Measurements from ENCODE around the gene PLSCR4.

The PLSCR4 gene

GRCh38 chr3:146160321-146160963 is 90.5 kb downstream of the PLSCR4 start:
- DNase-seq = no peak

- no peak for DNase-seq
Observed at GRCh38 chr3:146159616-146160320, 91.1 kb downstream of the PLSCR4 start.

- no peak for DNase-seq
Observed at GRCh38 chr3:146159037-146159436, 91.9 kb downstream of the PLSCR4 start.

- no peak for DNase-seq
Observed at GRCh38 chr3:146157325-146158060, 93.4 kb downstream of the PLSCR4 start.

GRCh38 chr3:146156666-146157314 is 94.1 kb downstream of the PLSCR4 start:
- DNase-seq = no peak

- no peak for DNase-seq
Observed at GRCh38 chr3:146156095-146156494, 94.8 kb downstream of the PLSCR4 start.

- DNase-seq = no peak
Observed at GRCh38 chr3:146154995-146155394, 95.9 kb downstream of the PLSCR4 start.

GRCh38 chr3:146154316-146154715 is 96.6 kb downstream of the PLSCR4 start:
- no peak for DNase-seq

- no peak for DNase-seq
Observed at GRCh38 chr3:146153429-146153828, 97.5 kb downstream of the PLSCR4 start.

- no peak for DNase-seq
Observed at GRCh38 chr3:146152834-146153233, 98.1 kb downstream of the PLSCR4 start.

- DNase-seq = no peak
Observed at GRCh38 chr3:146148468-146148931, 102.4 kb downstream of the PLSCR4 start.

- DNase-seq = no peak
Observed at GRCh38 chr3:146145642-146146041, 105.3 kb downstream of the PLSCR4 start.

- DNase-seq = no peak
Observed at GRCh38 chr3:146142757-146143156, 108.1 kb downstream of the PLSCR4 start.

Measured in activated CD4-positive, alpha-beta T cell treated with anti-CD3 and anti-CD28 coated beads, Interleukin-2, amount 50 U/mL, for 4 hours (primary cell).